Endodermal cell (in vitro differentiated cells): ENCODE measurements around the gene HHAT. TPM values are rescaled to one million over a fixed set of nuclear protein-coding genes. Genes with fewer than 3 reads are reported as not detected.
"Not testable (repeated sequence)": the region's sequence is repeated elsewhere in the genome, so short reads cannot be mapped to it uniquely, and the experiment has no call there.

Experiments
- DNase-seq: peaks from one replicate; pipeline ENCODE4 v3.0.0-alpha.2; 2017
- H3K27ac ChIP-seq: 2 replicates; pipeline ENCODE4 v1.5.1; 2013; ENCODE audit warnings: mild to moderate bottlenecking, low read depth, low read length, moderate library complexity
- H3K27me3 ChIP-seq: 2 replicates; pipeline ENCODE4 v1.6.1; 2013; ENCODE audit warnings: mild to moderate bottlenecking, low read length, moderate library complexity; ENCODE audit not compliant: insufficient read depth, control insufficient read depth, poor library complexity, severe bottlenecking
- H3K36me3 ChIP-seq: 2 replicates; pipeline ENCODE4 v1.7.0; 2013; ENCODE audit warnings: mild to moderate bottlenecking, low read length, moderate library complexity; ENCODE audit not compliant: control insufficient read depth, insufficient read depth
- H3K4me1 ChIP-seq: one replicate; pipeline ENCODE4 v1.7.0; 2013; ENCODE audit warnings: low read length; ENCODE audit not compliant: control insufficient read depth, insufficient read depth
- H3K4me3 ChIP-seq: 2 replicates; pipeline ENCODE4 v1.5.1; 2013; ENCODE audit warnings: mild to moderate bottlenecking, low read length, moderate library complexity
- H3K9ac ChIP-seq: 2 replicates; pipeline ENCODE4 v1.6.1; 2013; ENCODE audit warnings: mild to moderate bottlenecking, low read length, moderate library complexity; ENCODE audit not compliant: poor library complexity, severe bottlenecking; ENCODE audit errors: extremely low read depth
- H3K9me3 ChIP-seq: 2 replicates; pipeline ENCODE4 v1.6.1; 2013; ENCODE audit warnings: mild to moderate bottlenecking, low read length, moderate library complexity; ENCODE audit not compliant: control insufficient read depth
- H3K27ac Mint-ChIP-seq: 2 replicates; pipeline ENCODE4 v1.8.0; 2020; ENCODE audit warnings: mixed read lengths
- H3K27me3 Mint-ChIP-seq: 2 replicates; pipeline ENCODE4 v1.8.0; 2021; ENCODE audit warnings: mild to moderate bottlenecking, mixed read lengths; ENCODE audit not compliant: insufficient read depth
- H3K36me3 Mint-ChIP-seq: 2 replicates; pipeline ENCODE4 v1.8.0; 2020; ENCODE audit warnings: low read depth, mixed read lengths
- H3K4me1 Mint-ChIP-seq: 2 replicates; pipeline ENCODE4 v1.8.0; 2020; ENCODE audit warnings: mixed read lengths
- H3K4me3 Mint-ChIP-seq: 2 replicates; pipeline ENCODE4 v1.8.0; 2020; ENCODE audit warnings: mild to moderate bottlenecking, moderate library complexity, mixed read lengths
- H3K9me3 Mint-ChIP-seq: 2 replicates; pipeline ENCODE4 v1.8.0; 2020; ENCODE audit warnings: mild to moderate bottlenecking, mixed read lengths
- CTCF ChIP-seq: fragments of 200-600 bp; sonication (generic); conservative IDR thresholded peaks from 2 replicates; pipeline ENCODE4 v1.5.0; 2021; ENCODE audit warnings: antibody characterized with exemption, mild to moderate bottlenecking
- WGBS, 2 experiments: methylation state at CpG; one replicate each; pipeline versions ENCODE4 v1.1.5 to v1.1.7; 2013; ENCODE audit warnings: missing lambda C conversion rate in 2 of 2, mixed read lengths in 1 of 2; ENCODE audit not compliant: insufficient coverage in 1 of 2, insufficient read length in 1 of 2; 5-methylcytosine and 5-hydroxymethylcytosine counted together
- total RNA-seq, 2 donors: library from RNA; stranded (reverse); fragmentation: NEBNext Ultra II Directional in 1 of 2; extraction: Animal tissue kit (Norgen Biotek cat#: 25700) in 1 of 2; gene quantifications; 2 replicates in 1 of 2; 3 replicates in 1 of 2; pipeline ENCODE4 v1.2.1, GENCODE V29; 2021

The HHAT gene
- total RNA-seq, 2 donors from 2014 or later: 6.9 to 9.8 TPM

- H3K9me3 ChIP-seq: no peaks in the 10 kb centered on the region
- no peak overlapping the region for H3K4me3 ChIP-seq
- TF ChIP-seq CTCF: no peak
- peaks cover 26% of the 10 kb centered on the region for H3K27me3 ChIP-seq
- DNase-seq: no peak
- peaks cover 44% of the 10 kb centered on the region for H3K27me3 Mint-ChIP-seq
- no peaks in the 10 kb centered on the region for H3K4me1 Mint-ChIP-seq
- no peaks in the 10 kb centered on the region for H3K4me1 ChIP-seq
- H3K27ac ChIP-seq: no peak overlapping the region
- H3K9me3 Mint-ChIP-seq: peaks cover 3% of the 10 kb centered on the region
- whole genome bisulfite sequencing, 2 experiments: 88 to 93% methylated on average over 4 to 7 of the region's 7 CpGs
- no peak overlapping the region for H3K27ac Mint-ChIP-seq
- no peaks in the 10 kb centered on the region for H3K36me3 Mint-ChIP-seq
- H3K4me3 Mint-ChIP-seq: no peak overlapping the region
- H3K9ac ChIP-seq: no peak overlapping the region
- H3K36me3 ChIP-seq: no peaks in the 10 kb centered on the region
Observed at GRCh38 chr1:210655511-210655910, 326.8 kb downstream of the HHAT start.

GRCh38 chr1:210657806-210658205, 329.1 kb downstream of the HHAT start:
- Histone ChIP-seq H3K27ac (no peak overlapping the region), H3K4me3 (no peak overlapping the region), H3K36me3 (no peaks in the 10 kb centered on the region), H3K27me3 (peaks cover 34% of the 10 kb centered on the region), H3K9ac (no peak overlapping the region), H3K9me3 (no peaks in the 10 kb centered on the region), H3K4me1 (peaks cover 3% of the 10 kb centered on the region)
- 87 to 88% methylated on average over 4 to 6 of the region's 6 CpGs for WGBS, 2 experiments
- H3K9me3 Mint-ChIP-seq: peaks cover 4% of the 10 kb centered on the region
- TF ChIP-seq CTCF: no peak
- no peak for DNase-seq
- H3K4me1 Mint-ChIP-seq: peaks cover 3% of the 10 kb centered on the region
- H3K27ac Mint-ChIP-seq: no peak overlapping the region
- no peak overlapping the region for H3K4me3 Mint-ChIP-seq
- H3K36me3 Mint-ChIP-seq: no peaks in the 10 kb centered on the region
- H3K27me3 Mint-ChIP-seq: peaks cover 43% of the 10 kb centered on the region

GRCh38 chr1:210661520-210661919, 332.8 kb downstream of the HHAT start:
- WGBS, 2 experiments: 100% methylated on average over 3 of the region's 4 CpGs; no CpG with 5 or more reads in 1 of the 2 experiments
- H3K4me1 Mint-ChIP-seq: peaks cover 22% of the 10 kb centered on the region
- H3K4me3 ChIP-seq, H3K36me3 Mint-ChIP-seq, H3K27ac ChIP-seq, H3K4me3 Mint-ChIP-seq, H3K9me3 ChIP-seq, H3K9ac ChIP-seq, H3K27ac Mint-ChIP-seq, DNase-seq, H3K9me3 Mint-ChIP-seq, H3K4me1 ChIP-seq, H3K36me3 ChIP-seq: not testable (repeated sequence)
- peaks cover 22% of the 10 kb centered on the region for H3K27me3 ChIP-seq
- H3K27me3 Mint-ChIP-seq: peaks cover 40% of the 10 kb centered on the region
